K562 (cell line): ENCODE measurements around the gene MT4. TPM values are rescaled to one million over a fixed set of nuclear protein-coding genes. Genes with fewer than 3 reads are reported as not detected.

Experiments
- ADNP ChIP-seq: fragments of 200-800 bp; sonication (Bioruptor generic); IDR thresholded peaks from 2 replicates; pipeline ENCODE4 v1.6.1; 2016; ENCODE audit warnings: missing genetic modification characterization, missing compliant biosample characterization
- BCOR ChIP-seq: fragments of 450-650 bp; IDR thresholded peaks from 2 replicates; pipeline ENCODE4 v1.6.1; 2016
- GTF2A2 ChIP-seq: IDR thresholded peaks from 2 replicates; pipeline ENCODE4 v1.6.1; 2016; ENCODE audit warnings: mild to moderate bottlenecking, missing genetic modification characterization, missing compliant biosample characterization
- L3MBTL2 ChIP-seq: fragments of 450-650 bp; IDR thresholded peaks from 2 replicates; pipeline ENCODE4 v1.6.1; 2016; ENCODE audit warnings: mild to moderate bottlenecking, moderate library complexity
- NCOA6 ChIP-seq: fragments of 450-650 bp; IDR thresholded peaks from 2 replicates; pipeline ENCODE4 v1.6.1; 2017; ENCODE audit warnings: mild to moderate bottlenecking
- NR2C2 ChIP-seq, 2 experiments: fragments of 200-800 bp in 1 of 2; sonication (Bioruptor generic) in 1 of 2; sonication (generic) in 1 of 2; formaldehyde crosslinking in 1 of 2; IDR thresholded peaks; 2 replicates each; pipeline versions ENCODE4 v1.6.1 to v1.8.0; 2016 to 2022; ENCODE audit warnings: mild to moderate bottlenecking in 1 of 2, missing compliant biosample characterization in 1 of 2, missing genetic modification characterization in 1 of 2, missing genetic modification reagents in 1 of 2
- PTRF ChIP-seq: fragments of 450-650 bp; IDR thresholded peaks from 2 replicates; pipeline ENCODE4 v1.6.1; 2016; ENCODE audit warnings: mild to moderate bottlenecking, missing genetic modification characterization, missing compliant biosample characterization
- PURB ChIP-seq: sonication (generic); formaldehyde crosslinking; IDR thresholded peaks from 2 replicates; pipeline ENCODE4 v1.9.0; 2021; ENCODE audit warnings: low read depth, mild to moderate bottlenecking, missing genetic modification reagents
- RCOR1 ChIP-seq, 2 experiments: IDR thresholded peaks; 2 replicates each; pipeline ENCODE4 v1.6.1; 2012; ENCODE audit warnings: low read depth in 2 of 2, low read length in 2 of 2, borderline replicate concordance in 1 of 2, improper control_type of control experiment in 1 of 2
- SAFB ChIP-seq: fragments of 200-400 bp; formaldehyde crosslinking; IDR thresholded peaks from 2 replicates; pipeline ENCODE4 v1.6.1; 2017; ENCODE audit warnings: low read depth, low read length, borderline replicate concordance
- SPI1 ChIP-seq: IDR thresholded peaks from 2 replicates; pipeline ENCODE4 v1.6.1; 2011; ENCODE audit warnings: low read depth, low read length, control low read depth, borderline replicate concordance
- STAT5A ChIP-seq: IDR thresholded peaks from 2 replicates; pipeline ENCODE4 v1.6.1; 2012; ENCODE audit warnings: low read length, inconsistent platforms, borderline replicate concordance
- polyA plus RNA-seq, 8 experiments: library from polyadenylated mRNA; depleted of rRNA in 4 of 8; stranded (reverse) in 5 of 8; unstranded in 3 of 8; fragments of >200 nt; fragmentation: Nextera tagmentation in 2 of 8; fragmentation: Illumina TruSeq in 1 of 8; extraction: Ambion mirVana in 2 of 8; extraction: Trizol in 1 of 8; gene quantifications; 2 replicates each; pipeline versions ENCODE4 v1.2.1 to v1.2.3, GENCODE V29; 2011 to 2014; ENCODE audit warnings: inconsistent platforms in 1 of 8, missing spikeins in 1 of 8
- total RNA-seq, 7 experiments: library from RNA; depleted of rRNA in 6 of 7; stranded (reverse); fragments of >200 nt in 6 of 7; fragmentation: Illumina TruSeq in 2 of 7; extraction: Trizol in 2 of 7; gene quantifications; 2 replicates each; pipeline versions ENCODE4 v1.2.1 to v1.2.3, GENCODE V29; 2011 to 2021; ENCODE audit warnings: low replicate concordance in 1 of 7
- TF ChIP-seq, protein P1 (sequence below): sonication (generic); formaldehyde crosslinking; IDR thresholded peaks from 2 replicates; pipeline ENCODE4 v1.8.0; 2023; ENCODE audit warnings: missing genetic modification reagents, mild to moderate bottlenecking, borderline replicate concordance
- TF ChIP-seq, protein P2 (sequence below), 2 experiments: IDR thresholded peaks; 2 replicates each; pipeline ENCODE4 v1.6.1; 2012; ENCODE audit warnings: improper control_type of control experiment in 2 of 2, low read depth in 2 of 2, low read length in 2 of 2, borderline replicate concordance in 1 of 2
- TF ChIP-seq, protein P3 (sequence below): fragments of 450-650 bp; IDR thresholded peaks from 2 replicates; pipeline ENCODE4 v1.6.1; 2016; ENCODE audit warnings: borderline replicate concordance

The MT4 gene
- total and polyA plus RNA-seq, 9 of the 15 experiments (the other 6 are each of a cell fraction or from before 2014, with no cell fraction given): not detected

DNA sequence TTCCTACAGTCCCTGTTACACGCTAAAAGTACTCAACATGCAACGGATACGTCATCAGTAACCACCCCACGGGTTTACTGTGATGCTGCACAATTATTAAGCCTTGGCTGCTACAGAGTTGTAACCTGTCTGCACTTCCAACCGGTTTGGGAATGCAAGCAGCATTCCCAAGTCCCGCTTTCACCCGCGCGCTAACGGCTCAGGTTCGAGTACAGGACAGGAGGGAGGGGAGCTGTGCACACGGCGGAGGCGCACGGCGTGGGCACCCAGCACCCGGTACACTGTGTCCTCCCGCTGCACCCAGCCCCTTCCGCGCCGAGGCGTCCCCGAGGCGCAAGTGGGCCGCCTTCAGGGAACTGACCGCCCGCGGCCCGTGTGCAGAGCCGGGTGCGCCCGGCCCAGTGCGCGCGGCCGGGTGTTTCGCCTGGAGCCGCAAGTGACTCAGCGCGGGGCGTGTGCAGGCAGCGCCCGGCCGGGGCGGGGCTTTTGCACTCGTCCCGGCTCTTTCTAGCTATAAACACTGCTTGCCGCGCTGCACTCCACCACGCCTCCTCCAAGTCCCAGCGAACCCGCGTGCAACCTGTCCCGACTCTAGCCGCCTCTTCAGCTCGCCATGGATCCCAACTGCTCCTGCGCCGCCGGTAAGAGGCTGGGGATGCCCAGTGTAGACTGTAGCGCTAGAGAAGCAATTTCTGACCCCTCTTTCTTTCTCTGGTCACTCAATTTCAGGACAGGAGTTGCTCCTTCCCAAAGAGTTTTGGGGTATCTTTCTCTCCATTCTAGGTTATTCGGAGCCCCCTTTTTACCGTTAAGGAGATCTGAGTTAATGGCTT lies 43.4 kb downstream of the MT4 start, which contains the start of gene MT2A (continued):
- TF ChIP-seq NR2C2 (CRISPR knock-in tag; IDR thresholded peaks at IDR 0.05): no peak
- TF ChIP-seq NR2C2 (tag; IDR thresholded peaks at IDR 0.05): no peak
- TF ChIP-seq ADNP (tag): no peak
- no peak for TF ChIP-seq NCOA6
- TF ChIP-seq BCOR: no peak
- TF ChIP-seq, protein P1, sequence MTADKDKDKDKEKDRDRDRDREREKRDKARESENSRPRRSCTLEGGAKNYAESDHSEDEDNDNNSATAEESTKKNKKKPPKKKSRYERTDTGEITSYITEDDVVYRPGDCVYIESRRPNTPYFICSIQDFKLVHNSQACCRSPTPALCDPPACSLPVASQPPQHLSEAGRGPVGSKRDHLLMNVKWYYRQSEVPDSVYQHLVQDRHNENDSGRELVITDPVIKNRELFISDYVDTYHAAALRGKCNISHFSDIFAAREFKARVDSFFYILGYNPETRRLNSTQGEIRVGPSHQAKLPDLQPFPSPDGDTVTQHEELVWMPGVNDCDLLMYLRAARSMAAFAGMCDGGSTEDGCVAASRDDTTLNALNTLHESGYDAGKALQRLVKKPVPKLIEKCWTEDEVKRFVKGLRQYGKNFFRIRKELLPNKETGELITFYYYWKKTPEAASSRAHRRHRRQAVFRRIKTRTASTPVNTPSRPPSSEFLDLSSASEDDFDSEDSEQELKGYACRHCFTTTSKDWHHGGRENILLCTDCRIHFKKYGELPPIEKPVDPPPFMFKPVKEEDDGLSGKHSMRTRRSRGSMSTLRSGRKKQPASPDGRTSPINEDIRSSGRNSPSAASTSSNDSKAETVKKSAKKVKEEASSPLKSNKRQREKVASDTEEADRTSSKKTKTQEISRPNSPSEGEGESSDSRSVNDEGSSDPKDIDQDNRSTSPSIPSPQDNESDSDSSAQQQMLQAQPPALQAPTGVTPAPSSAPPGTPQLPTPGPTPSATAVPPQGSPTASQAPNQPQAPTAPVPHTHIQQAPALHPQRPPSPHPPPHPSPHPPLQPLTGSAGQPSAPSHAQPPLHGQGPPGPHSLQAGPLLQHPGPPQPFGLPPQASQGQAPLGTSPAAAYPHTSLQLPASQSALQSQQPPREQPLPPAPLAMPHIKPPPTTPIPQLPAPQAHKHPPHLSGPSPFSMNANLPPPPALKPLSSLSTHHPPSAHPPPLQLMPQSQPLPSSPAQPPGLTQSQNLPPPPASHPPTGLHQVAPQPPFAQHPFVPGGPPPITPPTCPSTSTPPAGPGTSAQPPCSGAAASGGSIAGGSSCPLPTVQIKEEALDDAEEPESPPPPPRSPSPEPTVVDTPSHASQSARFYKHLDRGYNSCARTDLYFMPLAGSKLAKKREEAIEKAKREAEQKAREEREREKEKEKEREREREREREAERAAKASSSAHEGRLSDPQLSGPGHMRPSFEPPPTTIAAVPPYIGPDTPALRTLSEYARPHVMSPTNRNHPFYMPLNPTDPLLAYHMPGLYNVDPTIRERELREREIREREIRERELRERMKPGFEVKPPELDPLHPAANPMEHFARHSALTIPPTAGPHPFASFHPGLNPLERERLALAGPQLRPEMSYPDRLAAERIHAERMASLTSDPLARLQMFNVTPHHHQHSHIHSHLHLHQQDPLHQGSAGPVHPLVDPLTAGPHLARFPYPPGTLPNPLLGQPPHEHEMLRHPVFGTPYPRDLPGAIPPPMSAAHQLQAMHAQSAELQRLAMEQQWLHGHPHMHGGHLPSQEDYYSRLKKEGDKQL (CRISPR knock-in tag): no peak
- no peak for TF ChIP-seq STAT5A
- TF ChIP-seq, protein P2, sequence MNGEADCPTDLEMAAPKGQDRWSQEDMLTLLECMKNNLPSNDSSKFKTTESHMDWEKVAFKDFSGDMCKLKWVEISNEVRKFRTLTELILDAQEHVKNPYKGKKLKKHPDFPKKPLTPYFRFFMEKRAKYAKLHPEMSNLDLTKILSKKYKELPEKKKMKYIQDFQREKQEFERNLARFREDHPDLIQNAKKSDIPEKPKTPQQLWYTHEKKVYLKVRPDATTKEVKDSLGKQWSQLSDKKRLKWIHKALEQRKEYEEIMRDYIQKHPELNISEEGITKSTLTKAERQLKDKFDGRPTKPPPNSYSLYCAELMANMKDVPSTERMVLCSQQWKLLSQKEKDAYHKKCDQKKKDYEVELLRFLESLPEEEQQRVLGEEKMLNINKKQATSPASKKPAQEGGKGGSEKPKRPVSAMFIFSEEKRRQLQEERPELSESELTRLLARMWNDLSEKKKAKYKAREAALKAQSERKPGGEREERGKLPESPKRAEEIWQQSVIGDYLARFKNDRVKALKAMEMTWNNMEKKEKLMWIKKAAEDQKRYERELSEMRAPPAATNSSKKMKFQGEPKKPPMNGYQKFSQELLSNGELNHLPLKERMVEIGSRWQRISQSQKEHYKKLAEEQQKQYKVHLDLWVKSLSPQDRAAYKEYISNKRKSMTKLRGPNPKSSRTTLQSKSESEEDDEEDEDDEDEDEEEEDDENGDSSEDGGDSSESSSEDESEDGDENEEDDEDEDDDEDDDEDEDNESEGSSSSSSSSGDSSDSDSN (IDR thresholded peaks at IDR 0.05; ENCODE audit: borderline replicate concordance in 1 of 2, low read depth in 2 of 2, low read length in 2 of 2): peak in 1 of 2 experiments; percentile 80; a peak in 1 of 4 replicates
- no peak for TF ChIP-seq GTF2A2
- no peak for TF ChIP-seq PTRF (tag)
- TF ChIP-seq SPI1: no peak
- peak in 1 of 2 experiments; percentile 64; a peak in 1 of 4 replicates for TF ChIP-seq RCOR1 (IDR thresholded peaks at IDR 0.05; ENCODE audit: borderline replicate concordance in 1 of 2, low read depth in 2 of 2, low read length in 2 of 2)
- TF ChIP-seq PURB: no peak
- TF ChIP-seq, protein P3, sequence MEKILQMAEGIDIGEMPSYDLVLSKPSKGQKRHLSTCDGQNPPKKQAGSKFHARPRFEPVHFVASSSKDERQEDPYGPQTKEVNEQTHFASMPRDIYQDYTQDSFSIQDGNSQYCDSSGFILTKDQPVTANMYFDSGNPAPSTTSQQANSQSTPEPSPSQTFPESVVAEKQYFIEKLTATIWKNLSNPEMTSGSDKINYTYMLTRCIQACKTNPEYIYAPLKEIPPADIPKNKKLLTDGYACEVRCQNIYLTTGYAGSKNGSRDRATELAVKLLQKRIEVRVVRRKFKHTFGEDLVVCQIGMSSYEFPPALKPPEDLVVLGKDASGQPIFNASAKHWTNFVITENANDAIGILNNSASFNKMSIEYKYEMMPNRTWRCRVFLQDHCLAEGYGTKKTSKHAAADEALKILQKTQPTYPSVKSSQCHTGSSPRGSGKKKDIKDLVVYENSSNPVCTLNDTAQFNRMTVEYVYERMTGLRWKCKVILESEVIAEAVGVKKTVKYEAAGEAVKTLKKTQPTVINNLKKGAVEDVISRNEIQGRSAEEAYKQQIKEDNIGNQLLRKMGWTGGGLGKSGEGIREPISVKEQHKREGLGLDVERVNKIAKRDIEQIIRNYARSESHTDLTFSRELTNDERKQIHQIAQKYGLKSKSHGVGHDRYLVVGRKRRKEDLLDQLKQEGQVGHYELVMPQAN: no peak
- peak; percentile 73; the same call in 1 of the 2 replicates for TF ChIP-seq L3MBTL2
- TF ChIP-seq SAFB: 0 out of 2 replicates have a peak, but pooled peaks have one; percentile 52
